ENCODE measurements around the gene FECH.

FECH gene

GRCh38 chr18:57624988-57625387 lies 38.5 kb upstream of the FECH start:
- DNase-seq: no peak
- Histone ChIP-seq H3K36me3 (ENCODE audit: control insufficient read depth in 1 of 2, insufficient read depth in 2 of 2, low read length in 2 of 2) (no peaks in the 10 kb centered on the region), H3K23ac (ENCODE audit: low read length) (no peak overlapping the region), H4K91ac (ENCODE audit: low read depth, low read length) (no peak overlapping the region), H3K9me3 (ENCODE audit: insufficient read depth, low read depth, low read length) (no peaks in the 10 kb centered on the region), H3K27me3 (ENCODE audit: insufficient read depth, low read length) (no peaks in the 10 kb centered on the region), H3K14ac (ENCODE audit: low read length) (no peak overlapping the region), H3K79me2 (ENCODE audit: control insufficient read depth, insufficient read depth, low read length, poor library complexity) (peaks cover 8% of the 10 kb centered on the region), H3K18ac (ENCODE audit: low read length) (no peak overlapping the region), H2BK5ac (ENCODE audit: low read depth, low read length, poor library complexity) (no peak overlapping the region), H3K9ac (ENCODE audit: low read length) (no peak overlapping the region), H3K27ac (ENCODE audit: low read depth, low read length) (no peak overlapping the region), H3K79me1 (ENCODE audit: low read length) (peaks cover 9% of the 10 kb centered on the region), H4K8ac (ENCODE audit: low read depth, low read length) (no peak overlapping the region), H2BK120ac (ENCODE audit: insufficient read depth, low read length, poor library complexity) (no peak overlapping the region), H4K12ac (ENCODE audit: low read depth, low read length) (no peak overlapping the region), H2AFZ (ENCODE audit: insufficient read depth, low read length, poor library complexity) (no peak overlapping the region), H2AK5ac (ENCODE audit: low read length) (no peak overlapping the region), H3K4me1 (ENCODE audit: control insufficient read depth in 1 of 2, insufficient read depth in 2 of 2, low read length in 2 of 2) (peaks cover 2 to 5% of the 10 kb centered on the region in 2 experiments), H3K4me3 (ENCODE audit: low read depth, low read length) (no peak overlapping the region), H3K4me2 (ENCODE audit: low read length) (no peak overlapping the region), H3K4ac (ENCODE audit: low read depth, low read length) (no peak overlapping the region), H2BK12ac (ENCODE audit: low read length) (no peak overlapping the region)
- no CpG with 5 or more reads among the region's 4 CpGs for WGBS (ENCODE audit: extremely low coverage, insufficient coverage, insufficient read length)

- Histone ChIP-seq H3K27ac (ENCODE audit: low read depth, low read length) (peak overlapping the region; percentile 39), H2BK5ac (ENCODE audit: low read depth, low read length, poor library complexity) (peak overlapping the region; percentile 15), H4K12ac (ENCODE audit: low read depth, low read length) (peak overlapping the region; percentile 61), H2AK5ac (ENCODE audit: low read length) (no peak overlapping the region), H3K18ac (ENCODE audit: low read length) (peak overlapping the region; percentile 48), H3K4ac (ENCODE audit: low read depth, low read length) (peak overlapping the region; percentile 91), H3K9me3 (ENCODE audit: insufficient read depth, low read depth, low read length) (no peaks in the 10 kb centered on the region), H3K4me1 (ENCODE audit: control insufficient read depth in 1 of 2, insufficient read depth in 2 of 2, low read length in 2 of 2) (no peaks in the 10 kb centered on the region), H2BK120ac (ENCODE audit: insufficient read depth, low read length, poor library complexity) (peak overlapping the region; percentile 19), H3K27me3 (ENCODE audit: insufficient read depth, low read length) (no peaks in the 10 kb centered on the region), H3K79me1 (ENCODE audit: low read length) (peaks cover 7% of the 10 kb centered on the region), H3K23ac (ENCODE audit: low read length) (no peak overlapping the region), H4K8ac (ENCODE audit: low read depth, low read length) (peak overlapping the region; percentile 78), H3K4me3 (ENCODE audit: low read depth, low read length) (peak overlapping the region; percentile 83), H3K4me2 (ENCODE audit: low read length) (peak overlapping the region; percentile 58), H3K79me2 (ENCODE audit: control insufficient read depth, insufficient read depth, low read length, poor library complexity) (peaks cover 6% of the 10 kb centered on the region), H2BK12ac (ENCODE audit: low read length) (no peak overlapping the region), H3K9ac (ENCODE audit: low read length) (peak overlapping the region; percentile 75), H4K91ac (ENCODE audit: low read depth, low read length) (peak overlapping the region; percentile 72), H3K14ac (ENCODE audit: low read length) (peak overlapping the region; percentile 62), H2AFZ (ENCODE audit: insufficient read depth, low read length, poor library complexity) (peak overlapping the region; percentile 24), H3K36me3 (ENCODE audit: control insufficient read depth in 1 of 2, insufficient read depth in 2 of 2, low read length in 2 of 2) (peaks cover 6 to 13% of the 10 kb centered on the region in 2 experiments)
- peak in 1 of 2 donors; percentile 34 for DNase-seq
- WGBS (ENCODE audit: extremely low coverage, insufficient coverage, insufficient read length): no CpG with 5 or more reads among the region's 20 CpGs
Observed at GRCh38 chr18:57621246-57621604, 34.7 kb upstream of the FECH start.

- Histone ChIP-seq H3K4me2 (ENCODE audit: low read length) (no peak overlapping the region), H3K18ac (ENCODE audit: low read length) (no peak overlapping the region), H2BK120ac (ENCODE audit: insufficient read depth, low read length, poor library complexity) (no peak overlapping the region), H2BK5ac (ENCODE audit: low read depth, low read length, poor library complexity) (no peak overlapping the region), H2BK12ac (ENCODE audit: low read length) (no peak overlapping the region), H3K36me3 (ENCODE audit: control insufficient read depth in 1 of 2, insufficient read depth in 2 of 2, low read length in 2 of 2) (peaks cover 9 to 16% of the 10 kb centered on the region in 2 experiments), H3K23ac (ENCODE audit: low read length) (no peak overlapping the region), H3K4ac (ENCODE audit: low read depth, low read length) (peak overlapping the region; percentile 78), H3K27ac (ENCODE audit: low read depth, low read length) (no peak overlapping the region), H3K14ac (ENCODE audit: low read length) (no peak overlapping the region), H2AFZ (ENCODE audit: insufficient read depth, low read length, poor library complexity) (no peak overlapping the region), H3K9ac (ENCODE audit: low read length) (no peak overlapping the region), H3K4me3 (ENCODE audit: low read depth, low read length) (no peak overlapping the region), H4K91ac (ENCODE audit: low read depth, low read length) (no peak overlapping the region), H3K27me3 (ENCODE audit: insufficient read depth, low read length) (no peaks in the 10 kb centered on the region), H3K79me1 (ENCODE audit: low read length) (peaks cover 7% of the 10 kb centered on the region), H2AK5ac (ENCODE audit: low read length) (no peak overlapping the region), H3K9me3 (ENCODE audit: insufficient read depth, low read depth, low read length) (no peaks in the 10 kb centered on the region), H4K12ac (ENCODE audit: low read depth, low read length) (no peak overlapping the region), H3K79me2 (ENCODE audit: control insufficient read depth, insufficient read depth, low read length, poor library complexity) (peaks cover 6% of the 10 kb centered on the region), H3K4me1 (ENCODE audit: control insufficient read depth in 1 of 2, insufficient read depth in 2 of 2, low read length in 2 of 2) (no peaks in the 10 kb centered on the region), H4K8ac (ENCODE audit: low read depth, low read length) (no peak overlapping the region)
- WGBS (ENCODE audit: extremely low coverage, insufficient coverage, insufficient read length): no CpG with 5 or more reads among the region's 3 CpGs
- DNase-seq: no peak
Observed at GRCh38 chr18:57619876-57620275, 33.4 kb upstream of the FECH start.

GRCh38 chr18:57618910-57619309 lies 32.4 kb upstream of the FECH start:
- no CpG with 5 or more reads among the region's 3 CpGs for WGBS (ENCODE audit: extremely low coverage, insufficient coverage, insufficient read length)
- no peak overlapping the region for H2BK5ac ChIP-seq (ENCODE audit: low read depth, low read length, poor library complexity)

More at GRCh38 chr18:57618910-57619309, 32.4 kb upstream of the FECH start:
- Histone ChIP-seq H3K18ac (ENCODE audit: low read length) (no peak overlapping the region), H2AK5ac (ENCODE audit: low read length) (no peak overlapping the region), H2BK12ac (ENCODE audit: low read length) (no peak overlapping the region), H3K36me3 (ENCODE audit: control insufficient read depth in 1 of 2, insufficient read depth in 2 of 2, low read length in 2 of 2) (peaks cover 15 to 18% of the 10 kb centered on the region in 2 experiments), H3K23ac (ENCODE audit: low read length) (no peak overlapping the region), H4K91ac (ENCODE audit: low read depth, low read length) (no peak overlapping the region), H4K12ac (ENCODE audit: low read depth, low read length) (no peak overlapping the region), H3K9ac (ENCODE audit: low read length) (no peak overlapping the region), H3K14ac (ENCODE audit: low read length) (no peak overlapping the region), H3K4ac (ENCODE audit: low read depth, low read length) (no peak overlapping the region), H3K27ac (ENCODE audit: low read depth, low read length) (no peak overlapping the region), H3K79me2 (ENCODE audit: control insufficient read depth, insufficient read depth, low read length, poor library complexity) (peaks cover 6% of the 10 kb centered on the region), H3K27me3 (ENCODE audit: insufficient read depth, low read length) (no peaks in the 10 kb centered on the region), H3K79me1 (ENCODE audit: low read length) (peaks cover 7% of the 10 kb centered on the region), H2BK120ac (ENCODE audit: insufficient read depth, low read length, poor library complexity) (no peak overlapping the region), H3K4me2 (ENCODE audit: low read length) (no peak overlapping the region), H3K4me1 (ENCODE audit: control insufficient read depth in 1 of 2, insufficient read depth in 2 of 2, low read length in 2 of 2) (no peaks in the 10 kb centered on the region), H4K8ac (ENCODE audit: low read depth, low read length) (no peak overlapping the region), H3K9me3 (ENCODE audit: insufficient read depth, low read depth, low read length) (no peaks in the 10 kb centered on the region), H2AFZ (ENCODE audit: insufficient read depth, low read length, poor library complexity) (no peak overlapping the region), H3K4me3 (ENCODE audit: low read depth, low read length) (no peak overlapping the region)
- no peak for DNase-seq
